ENCODE data around the gene CD1E. TPM values are rescaled to one million over a fixed set of nuclear protein-coding genes. Genes with fewer than 3 reads are reported as not detected.
"Not testable (repeated sequence)": the region's sequence is repeated elsewhere in the genome, so short reads cannot be mapped to it uniquely, and the experiment has no call there.

CD1E gene
- total RNA-seq, 1 donor from 2014 or later, result not detected

GRCh38 chr1:158374101-158374500 is 20.4 kb downstream of the CD1E start:
- H3K36me3 Mint-ChIP-seq (ENCODE audit: low read depth); H3K27me3 Mint-ChIP-seq (ENCODE audit: insufficient read depth); H3K27ac Mint-ChIP-seq; H3K4me3 Mint-ChIP-seq; DNase-seq (ENCODE audit: low spot score); H3K4me1 Mint-ChIP-seq (ENCODE audit: low read depth): not testable (repeated sequence)
- peaks cover 16% of the 10 kb centered on the region for H3K9me3 Mint-ChIP-seq
- intact Hi-C loops (cut with micrococcal nuclease), result loop anchor here (5.0 kb wide), 1 partner anchor 703 kb away; the partner anchor contains the start of gene AIM2

DNA sequence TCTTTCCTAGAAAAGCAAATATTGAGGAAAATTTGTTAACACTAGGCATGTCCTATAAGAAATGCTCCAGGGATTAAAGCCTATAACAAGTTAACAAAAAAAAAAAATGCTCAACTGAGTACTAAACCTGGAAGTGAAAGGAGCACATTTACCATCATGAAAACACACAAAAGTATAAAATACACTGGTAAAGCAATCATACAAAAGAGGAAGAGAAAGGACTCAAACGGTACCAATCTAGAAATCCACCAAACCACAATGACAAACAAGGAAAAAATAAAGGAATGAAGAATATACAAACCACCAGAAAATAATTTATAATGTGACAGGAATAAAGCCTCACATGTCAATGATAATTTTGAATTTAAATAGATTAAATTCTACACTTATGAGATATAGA is 21.2 kb downstream of the CD1E start:
- DNase-seq (ENCODE audit: low spot score), result no peak

DNA sequence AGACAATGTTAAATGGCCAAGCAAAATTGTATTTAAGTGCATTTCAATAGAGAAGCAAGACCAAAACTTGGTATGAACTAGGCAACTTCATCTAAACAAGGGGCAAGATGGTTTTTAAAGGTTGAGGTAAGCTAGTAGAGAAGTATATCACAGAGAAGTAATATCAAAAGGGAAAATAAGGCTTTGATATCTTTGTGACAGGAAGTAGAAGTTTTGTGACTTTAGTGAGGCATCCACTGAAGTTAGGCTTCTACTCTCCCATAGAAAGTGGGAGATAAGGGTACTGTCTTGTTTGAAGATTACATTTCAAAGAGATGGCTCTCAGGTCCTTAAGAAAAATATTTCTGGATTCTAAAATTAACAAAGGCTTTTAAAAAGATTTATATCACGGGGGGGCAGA is 36.6 kb downstream of the CD1E start:
- no peaks in the 10 kb centered on the region for H3K36me3 Mint-ChIP-seq (ENCODE audit: low read depth)
- no peak overlapping the region for H3K4me3 Mint-ChIP-seq

More for the DNA sequence above, 21.2 kb downstream of the CD1E start:
- H3K36me3 Mint-ChIP-seq (ENCODE audit: low read depth), result no peaks in the 10 kb centered on the region
- no peaks in the 10 kb centered on the region for H3K4me1 Mint-ChIP-seq (ENCODE audit: low read depth)
- intact Hi-C loops (cut with micrococcal nuclease), result loop anchor here (5.0 kb wide), 1 partner anchor 702 kb away; the partner anchor contains the start of gene AIM2
- H3K27me3 Mint-ChIP-seq (ENCODE audit: insufficient read depth), result peaks cover 8% of the 10 kb centered on the region
- peaks cover 16% of the 10 kb centered on the region for H3K9me3 Mint-ChIP-seq
- no peak overlapping the region for H3K4me3 Mint-ChIP-seq
- no peak overlapping the region for H3K27ac Mint-ChIP-seq

GRCh38 chr1:158391099-158391498 is 37.4 kb downstream of the CD1E start:
- H3K27me3 Mint-ChIP-seq (ENCODE audit: insufficient read depth), result peaks cover 6% of the 10 kb centered on the region
- intact Hi-C loops (cut with micrococcal nuclease), result no loop called here
- H3K9me3 Mint-ChIP-seq, result no peaks in the 10 kb centered on the region
- H3K4me3 Mint-ChIP-seq, result no peak overlapping the region
- H3K4me1 Mint-ChIP-seq (ENCODE audit: low read depth), result no peaks in the 10 kb centered on the region
- no peak for DNase-seq (ENCODE audit: low spot score)
- H3K27ac Mint-ChIP-seq, result no peak overlapping the region
- H3K36me3 Mint-ChIP-seq (ENCODE audit: low read depth), result no peaks in the 10 kb centered on the region

More for the DNA sequence above, 36.6 kb downstream of the CD1E start:
- H3K27me3 Mint-ChIP-seq (ENCODE audit: insufficient read depth), result peaks cover 6% of the 10 kb centered on the region
- H3K27ac Mint-ChIP-seq, result no peak overlapping the region
- no peaks in the 10 kb centered on the region for H3K9me3 Mint-ChIP-seq
- intact Hi-C loops (cut with micrococcal nuclease), result no loop called here
- DNase-seq (ENCODE audit: low spot score), result no peak
- H3K4me1 Mint-ChIP-seq (ENCODE audit: low read depth), result no peaks in the 10 kb centered on the region

GRCh38 chr1:158393476-158393875 is 39.8 kb downstream of the CD1E start:
- no peak for DNase-seq (ENCODE audit: low spot score)
- Mint-ChIP-seq H3K36me3 (ENCODE audit: low read depth) (no peaks in the 10 kb centered on the region), H3K27ac (no peak overlapping the region), H3K27me3 (ENCODE audit: insufficient read depth) (peaks cover 9% of the 10 kb centered on the region), H3K4me1 (ENCODE audit: low read depth) (peaks cover 1% of the 10 kb centered on the region), H3K4me3 (no peak overlapping the region), H3K9me3 (no peaks in the 10 kb centered on the region)
- intact Hi-C loops (cut with micrococcal nuclease), result no loop called here

DNA sequence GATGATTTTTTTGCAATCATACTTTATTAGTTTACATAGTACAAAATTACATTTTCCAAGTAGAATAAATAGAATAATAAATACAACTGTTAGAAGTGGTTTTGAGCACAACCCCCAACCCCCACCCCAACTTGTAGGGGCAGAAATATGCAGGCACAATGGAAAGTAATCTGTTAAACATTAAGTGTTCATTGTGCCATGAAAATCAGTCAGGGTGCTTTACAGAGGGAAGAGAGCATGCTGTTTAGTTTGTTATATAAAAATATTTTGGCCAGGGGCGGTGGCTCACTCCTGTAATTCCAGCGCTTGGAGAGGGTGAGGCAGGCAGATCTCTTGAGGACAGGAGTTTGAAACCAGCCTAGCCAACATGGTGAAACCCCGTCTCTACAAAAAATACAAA is 43.0 kb downstream of the CD1E start:
- intact Hi-C loops (cut with micrococcal nuclease), result no loop called here
- Mint-ChIP-seq H3K4me1 (ENCODE audit: low read depth) (peaks cover 10% of the 10 kb centered on the region), H3K27me3 (ENCODE audit: insufficient read depth) (peaks cover 16% of the 10 kb centered on the region), H3K36me3 (ENCODE audit: low read depth) (no peaks in the 10 kb centered on the region), H3K27ac (no peak overlapping the region), H3K4me3 (no peak overlapping the region), H3K9me3 (no peaks in the 10 kb centered on the region)
- no peak for DNase-seq (ENCODE audit: low spot score)

DNA sequence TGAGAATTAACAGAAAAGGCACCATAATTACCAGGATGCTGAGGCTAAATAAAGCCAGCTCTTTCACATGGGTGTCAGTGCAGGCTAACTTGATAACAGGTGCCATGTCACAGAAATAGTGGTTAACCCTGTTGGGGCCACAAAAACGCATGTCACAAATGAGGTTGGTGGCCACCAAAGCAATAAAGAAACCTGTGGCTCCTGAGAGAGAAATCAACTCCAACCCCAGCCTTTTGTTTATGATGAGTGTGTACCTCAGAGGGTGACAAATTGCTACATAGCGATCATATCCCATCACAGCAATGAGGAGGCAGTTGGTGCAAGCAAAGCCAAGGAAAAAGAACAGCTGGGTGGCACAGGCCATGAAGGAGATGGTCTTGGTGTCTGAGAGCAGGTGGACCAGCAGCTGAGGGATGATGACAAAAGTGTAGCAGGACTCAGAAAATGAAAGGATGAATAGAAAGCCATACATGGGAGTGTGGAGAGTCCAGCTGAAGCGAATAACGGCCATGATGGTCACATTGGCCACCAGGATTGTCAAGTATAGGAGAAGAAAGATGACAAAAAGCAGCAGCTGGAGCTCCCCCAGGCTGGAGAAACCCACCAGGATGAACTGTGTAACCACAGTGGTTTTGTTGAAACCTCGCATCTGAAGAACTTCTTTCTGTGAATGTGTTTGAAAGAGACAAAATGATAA is 45.3 kb downstream of the CD1E start, which contains the start of gene OR10T2:
Gene OR10T2 (minus strand): TSS at position 649 of the 697 bp plus-strand sequence. CDS start 0 bp downstream, at position 649.
- intact Hi-C loops (cut with micrococcal nuclease), result no loop called here
- H3K27ac Mint-ChIP-seq, result no peak within 1 kb of the TSS
- no peaks in the 10 kb centered on the region for H3K36me3 Mint-ChIP-seq (ENCODE audit: low read depth)
- H3K4me1 Mint-ChIP-seq (ENCODE audit: low read depth), result peaks cover 10% of the 10 kb centered on the region
- DNase-seq (ENCODE audit: low spot score), result no peak
- no peaks in the 10 kb centered on the region for H3K9me3 Mint-ChIP-seq
- peaks cover 19% of the 10 kb centered on the region for H3K27me3 Mint-ChIP-seq (ENCODE audit: insufficient read depth)
- no peak within 1 kb of the TSS for H3K4me3 Mint-ChIP-seq

DNA sequence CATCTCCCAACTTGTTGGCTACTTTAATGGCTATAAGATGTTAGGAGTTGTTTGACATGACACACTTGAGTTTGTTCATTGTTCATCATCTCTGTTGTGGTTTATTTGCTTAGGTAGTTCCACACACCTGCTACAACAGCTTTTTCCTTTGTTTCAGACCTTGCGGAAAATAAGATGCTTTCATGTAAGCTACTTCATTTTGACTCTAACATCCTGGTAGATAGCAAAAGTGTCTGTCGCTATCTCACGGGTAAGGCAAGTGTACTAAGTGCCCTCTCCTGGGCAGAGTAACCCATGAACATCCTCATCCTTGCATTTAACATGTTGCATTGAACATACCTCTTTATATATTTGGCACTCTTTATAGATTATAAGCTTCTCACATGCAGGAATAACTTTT is 47.2 kb downstream of the CD1E start:
- H3K27me3 Mint-ChIP-seq (ENCODE audit: insufficient read depth), result peaks cover 19% of the 10 kb centered on the region
- no peaks in the 10 kb centered on the region for H3K36me3 Mint-ChIP-seq (ENCODE audit: low read depth)
- no peak for DNase-seq (ENCODE audit: low spot score)
- no peak overlapping the region for H3K27ac Mint-ChIP-seq
- no peak overlapping the region for H3K4me3 Mint-ChIP-seq
- peaks cover 10% of the 10 kb centered on the region for H3K4me1 Mint-ChIP-seq (ENCODE audit: low read depth)
- intact Hi-C loops (cut with micrococcal nuclease), result loop anchor here (10.0 kb wide), 1 partner anchor 196 kb away; no protein-coding TSS in a partner anchor
- no peaks in the 10 kb centered on the region for H3K9me3 Mint-ChIP-seq

- no peak overlapping the region for H3K27ac Mint-ChIP-seq
- H3K4me3 Mint-ChIP-seq, result no peak overlapping the region
- H3K9me3 Mint-ChIP-seq, result no peaks in the 10 kb centered on the region
- H3K4me1 Mint-ChIP-seq (ENCODE audit: low read depth), result no peaks in the 10 kb centered on the region
- H3K27me3 Mint-ChIP-seq (ENCODE audit: insufficient read depth), result peaks cover 10% of the 10 kb centered on the region
- H3K36me3 Mint-ChIP-seq (ENCODE audit: low read depth), result no peaks in the 10 kb centered on the region
- DNase-seq (ENCODE audit: low spot score), result no peak
- intact Hi-C loops (cut with micrococcal nuclease), result loop anchor here (10.0 kb wide), 1 partner anchor 202 kb away; no protein-coding TSS in a partner anchor
Measured at GRCh38 chr1:158407092-158407491, 53.4 kb downstream of the CD1E start.

Other genes with a start within 250 kb of the CD1E start
- gene CD1D, start 173.0 kb upstream of the CD1E start, total RNA-seq, result 0.22 TPM in 1 of 2 replicates, not detected in the other
- not detected in 2 replicates for gene CD1A, start 99.5 kb upstream of the CD1E start, total RNA-seq
- 0.20 and 0.23 TPM in 2 replicates for gene CD1C, start 64.0 kb upstream of the CD1E start, total RNA-seq
- not detected in 2 replicates for gene CD1B, start 22.4 kb upstream of the CD1E start, total RNA-seq
- gene OR10T2, start 45.6 kb downstream of the CD1E start, total RNA-seq, result not detected in 2 replicates
- not detected in 2 replicates for gene OR10K2, start 72.3 kb downstream of the CD1E start, total RNA-seq
- gene OR10K1, start 107.9 kb downstream of the CD1E start, total RNA-seq, result not detected in 2 replicates
- gene OR10R2, start 118.3 kb downstream of the CD1E start, total RNA-seq, result not detected in 2 replicates
- gene OR6Y1, start 200.5 kb downstream of the CD1E start, total RNA-seq, result not detected in 2 replicates
- not detected in 2 replicates for gene OR6P1, start 216.7 kb downstream of the CD1E start, total RNA-seq
- not detected in 2 replicates for gene OR10X1, start 226.0 kb downstream of the CD1E start, total RNA-seq